T-helper 2 cell treated with Interferon-gamma antibody and Interleukin-4, amounts not matched to agents 5 μg/mL and 100 μg/mL, for 36 hours (primary cell): ENCODE measurements around the gene PLEKHA5.
"Not testable (repeated sequence)": the region's sequence is repeated elsewhere in the genome, so short reads cannot be mapped to it uniquely, and the experiment has no call there.

ENCODE experiments used
- DNase-seq: peaks from one replicate; pipeline ENCODE4 v3.0.0; 2021; ENCODE audit warnings: low spot score
- H3K27ac Mint-ChIP-seq: one replicate; pipeline ENCODE4 v1.8.0; 2021; ENCODE audit warnings: mild to moderate bottlenecking, mixed read lengths
- H3K27me3 Mint-ChIP-seq: one replicate; pipeline ENCODE4 v1.8.0; 2021; ENCODE audit warnings: low read depth, mixed read lengths
- H3K36me3 Mint-ChIP-seq: one replicate; pipeline ENCODE4 v1.8.0; 2021; ENCODE audit warnings: low read depth, mixed read lengths
- H3K4me1 Mint-ChIP-seq: one replicate; pipeline ENCODE4 v1.8.0; 2021; ENCODE audit warnings: low read depth, mixed read lengths
- H3K4me3 Mint-ChIP-seq: one replicate; pipeline ENCODE4 v1.8.0; 2022; ENCODE audit warnings: mild to moderate bottlenecking, moderate library complexity, mixed read lengths
- H3K9me3 Mint-ChIP-seq: one replicate; pipeline ENCODE4 v1.8.0; 2021; ENCODE audit warnings: mixed read lengths

The PLEKHA5 gene

DNA sequence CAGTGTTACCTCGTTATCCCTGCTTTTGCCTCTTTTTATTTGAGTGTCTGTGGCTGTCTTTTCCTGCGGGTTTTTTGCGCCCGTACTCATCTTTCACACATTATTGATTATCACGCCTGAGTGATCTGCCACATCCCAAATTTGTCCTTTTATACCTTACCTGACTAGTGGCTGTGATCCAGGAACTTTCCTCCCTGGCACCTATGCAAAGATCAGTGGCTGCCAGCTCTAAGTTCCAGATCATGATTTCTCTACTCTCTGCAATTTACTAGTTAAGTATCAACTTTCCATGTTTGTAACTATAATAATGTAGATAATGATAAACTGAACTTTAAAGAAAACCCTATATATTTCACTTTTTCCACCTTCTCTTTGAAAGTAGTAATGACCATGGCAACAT lies 36.9 kb downstream of the PLEKHA5 start:
- H3K4me3 Mint-ChIP-seq: no peak overlapping the region
- H3K4me1 Mint-ChIP-seq: no peaks in the 10 kb centered on the region
- no peaks in the 10 kb centered on the region for H3K9me3 Mint-ChIP-seq
- no peak overlapping the region for H3K27ac Mint-ChIP-seq
- H3K36me3 Mint-ChIP-seq: no peaks in the 10 kb centered on the region
- H3K27me3 Mint-ChIP-seq: peaks cover 2% of the 10 kb centered on the region
- no peak for DNase-seq

- Mint-ChIP-seq H3K4me3 (no peak overlapping the region), H3K27me3 (peaks cover 2% of the 10 kb centered on the region), H3K4me1 (no peaks in the 10 kb centered on the region), H3K36me3 (no peaks in the 10 kb centered on the region), H3K27ac (no peak overlapping the region), H3K9me3 (no peaks in the 10 kb centered on the region)
- no peak for DNase-seq
Observed at GRCh38 chr12:19166956-19167355, 37.4 kb downstream of the PLEKHA5 start.

- Mint-ChIP-seq H3K36me3 (no peaks in the 10 kb centered on the region), H3K4me1 (no peaks in the 10 kb centered on the region), H3K27me3 (peaks cover 2% of the 10 kb centered on the region), H3K4me3 (no peak overlapping the region), H3K9me3 (no peaks in the 10 kb centered on the region), H3K27ac (no peak overlapping the region)
- no peak for DNase-seq
Observed at GRCh38 chr12:19167708-19168107, 38.2 kb downstream of the PLEKHA5 start.

DNA sequence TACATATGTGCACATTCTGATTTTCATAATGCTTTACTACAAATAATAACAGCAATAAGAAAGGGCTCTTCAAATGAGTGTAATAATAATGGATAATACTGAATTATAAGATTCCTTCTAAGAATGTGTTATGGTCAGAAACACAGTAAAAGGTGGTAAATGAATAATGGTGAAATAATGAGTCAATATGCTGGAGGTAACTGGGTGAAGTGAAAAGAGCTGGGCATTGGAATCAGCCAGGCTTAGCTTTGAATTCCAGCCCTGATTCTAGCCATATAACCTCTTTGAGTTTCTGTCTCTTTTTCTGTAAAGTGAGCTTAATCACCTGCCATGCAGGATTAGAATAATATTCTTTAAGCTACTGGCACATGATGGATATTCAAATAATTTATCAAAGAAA lies 39.1 kb downstream of the PLEKHA5 start:
- no peaks in the 10 kb centered on the region for H3K4me1 Mint-ChIP-seq
- no peak overlapping the region for H3K4me3 Mint-ChIP-seq
- no peaks in the 10 kb centered on the region for H3K36me3 Mint-ChIP-seq
- H3K27ac Mint-ChIP-seq: no peak overlapping the region
- no peaks in the 10 kb centered on the region for H3K9me3 Mint-ChIP-seq
- DNase-seq: no peak
- H3K27me3 Mint-ChIP-seq: peaks cover 2% of the 10 kb centered on the region

DNA sequence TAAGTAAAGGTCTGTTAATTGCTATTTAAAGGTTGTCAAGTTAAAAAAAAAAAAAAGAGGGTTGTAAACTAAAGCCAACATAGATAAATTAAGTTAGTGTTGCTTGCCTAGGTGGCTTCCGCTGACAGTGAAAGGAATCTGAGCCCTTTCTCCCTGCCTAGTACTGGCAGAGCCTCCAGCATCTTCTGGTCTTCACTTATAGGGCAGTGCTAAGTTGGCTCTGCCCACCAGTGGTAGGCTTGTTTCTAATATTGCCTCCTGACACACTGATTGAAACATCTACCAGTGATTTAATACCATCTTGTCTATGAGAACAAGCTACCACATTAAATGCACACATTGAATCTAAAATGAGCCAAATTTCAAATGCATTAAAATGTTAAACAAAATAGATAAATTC lies 39.7 kb downstream of the PLEKHA5 start:
- Mint-ChIP-seq H3K27me3 (peaks cover 2% of the 10 kb centered on the region), H3K36me3 (no peaks in the 10 kb centered on the region), H3K27ac (no peak overlapping the region), H3K9me3 (no peaks in the 10 kb centered on the region), H3K4me1 (no peaks in the 10 kb centered on the region), H3K4me3 (no peak overlapping the region)
- no peak for DNase-seq

- H3K9me3 Mint-ChIP-seq, H3K4me3 Mint-ChIP-seq, H3K4me1 Mint-ChIP-seq, H3K27ac Mint-ChIP-seq, DNase-seq, H3K36me3 Mint-ChIP-seq, H3K27me3 Mint-ChIP-seq: not testable (repeated sequence)
Observed at GRCh38 chr12:19170286-19170685, 40.8 kb downstream of the PLEKHA5 start.

DNA sequence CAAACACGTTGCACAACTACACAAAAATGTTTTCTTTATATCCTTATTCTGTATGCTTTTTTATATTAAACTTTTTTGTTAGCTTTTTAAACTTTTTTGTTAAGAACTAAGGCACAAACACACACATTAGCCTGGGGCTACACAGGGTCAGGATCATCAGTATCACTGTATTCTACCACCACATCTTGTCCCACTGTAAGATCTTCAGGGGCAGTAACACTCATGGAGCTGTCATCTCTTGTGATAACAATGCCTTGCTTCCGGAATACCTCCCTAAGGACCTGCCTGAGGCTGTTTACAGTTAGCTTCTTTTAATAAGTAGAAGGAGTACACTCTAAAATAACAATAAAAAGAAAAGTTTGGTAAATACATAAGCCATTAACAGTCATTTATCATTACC lies 42.2 kb downstream of the PLEKHA5 start:
- Mint-ChIP-seq H3K27me3 (no peaks in the 10 kb centered on the region), H3K4me3 (no peak overlapping the region), H3K36me3 (no peaks in the 10 kb centered on the region), H3K4me1 (no peaks in the 10 kb centered on the region), H3K27ac (no peak overlapping the region), H3K9me3 (no peaks in the 10 kb centered on the region)
- DNase-seq: no peak

- H3K4me1 Mint-ChIP-seq: no peaks in the 10 kb centered on the region
- no peak for DNase-seq
- H3K27me3 Mint-ChIP-seq: peaks cover 2% of the 10 kb centered on the region
Observed at GRCh38 chr12:19177754-19178153, 48.2 kb downstream of the PLEKHA5 start.

GRCh38 chr12:19179986-19180385 lies 50.5 kb downstream of the PLEKHA5 start:
- no peak for DNase-seq
- H3K27me3 Mint-ChIP-seq: peaks cover 2% of the 10 kb centered on the region
- no peaks in the 10 kb centered on the region for H3K4me1 Mint-ChIP-seq
- no peaks in the 10 kb centered on the region for H3K36me3 Mint-ChIP-seq
- no peak overlapping the region for H3K4me3 Mint-ChIP-seq
- no peak overlapping the region for H3K27ac Mint-ChIP-seq
- no peaks in the 10 kb centered on the region for H3K9me3 Mint-ChIP-seq

More at GRCh38 chr12:19177754-19178153, 48.2 kb downstream of the PLEKHA5 start:
- Mint-ChIP-seq H3K36me3 (no peaks in the 10 kb centered on the region), H3K27ac (no peak overlapping the region), H3K4me3 (no peak overlapping the region), H3K9me3 (no peaks in the 10 kb centered on the region)

GRCh38 chr12:19181666-19182426 lies 52.3 kb downstream of the PLEKHA5 start:
- H3K4me3 Mint-ChIP-seq: no peak overlapping the region
- no peaks in the 10 kb centered on the region for H3K36me3 Mint-ChIP-seq
- no peaks in the 10 kb centered on the region for H3K9me3 Mint-ChIP-seq
- no peak overlapping the region for H3K27ac Mint-ChIP-seq
- DNase-seq: no peak
- H3K27me3 Mint-ChIP-seq: peaks cover 2% of the 10 kb centered on the region
- no peaks in the 10 kb centered on the region for H3K4me1 Mint-ChIP-seq

DNA sequence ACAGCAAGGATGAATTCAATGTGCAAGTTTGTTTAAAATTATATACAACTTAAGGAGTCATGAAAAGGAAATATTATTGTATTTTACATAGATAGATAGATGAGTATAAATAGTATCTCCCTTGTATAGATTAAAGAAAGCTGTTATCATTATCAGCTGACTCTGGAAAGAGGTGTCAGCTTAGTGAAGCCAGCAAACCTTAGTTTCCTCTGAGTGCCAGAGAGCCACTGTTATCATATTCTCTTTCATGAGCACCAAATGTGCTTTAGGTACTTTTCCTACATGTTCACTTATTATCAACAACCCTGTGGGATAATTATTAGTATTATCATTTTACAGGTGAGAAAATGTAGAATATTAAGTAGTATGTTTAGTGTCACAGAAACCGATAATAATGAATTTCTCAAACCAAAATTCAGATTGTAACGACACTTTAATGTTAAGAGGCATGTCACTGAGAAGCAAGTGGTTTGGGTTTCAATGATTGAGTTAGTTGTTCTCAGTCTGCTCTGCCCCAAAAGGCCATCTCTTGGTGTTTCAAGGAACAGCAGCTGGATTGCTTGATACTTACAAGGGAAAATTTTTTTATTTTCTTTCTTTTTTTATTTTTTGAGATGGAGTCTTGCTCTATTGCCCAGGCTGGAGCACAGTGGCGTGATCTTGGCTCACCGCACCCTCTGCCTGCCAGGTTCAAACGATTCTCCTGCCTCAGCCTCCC lies 53.7 kb downstream of the PLEKHA5 start:
- no peaks in the 10 kb centered on the region for H3K4me1 Mint-ChIP-seq
- H3K27me3 Mint-ChIP-seq: peaks cover 5% of the 10 kb centered on the region
- no peak for DNase-seq
- no peak overlapping the region for H3K27ac Mint-ChIP-seq
- no peaks in the 10 kb centered on the region for H3K36me3 Mint-ChIP-seq
- H3K9me3 Mint-ChIP-seq: no peaks in the 10 kb centered on the region
- H3K4me3 Mint-ChIP-seq: no peak overlapping the region

- no peaks in the 10 kb centered on the region for H3K4me1 Mint-ChIP-seq
- H3K4me3 Mint-ChIP-seq: no peak overlapping the region
- H3K36me3 Mint-ChIP-seq: no peaks in the 10 kb centered on the region
Observed at GRCh38 chr12:19185262-19185929, 55.9 kb downstream of the PLEKHA5 start.

GRCh38 chr12:19186722-19187661 lies 57.5 kb downstream of the PLEKHA5 start:
- DNase-seq: no peak
- Mint-ChIP-seq H3K4me1 (no peaks in the 10 kb centered on the region), H3K27me3 (peaks cover 3% of the 10 kb centered on the region), H3K27ac (no peak overlapping the region), H3K36me3 (no peaks in the 10 kb centered on the region), H3K9me3 (no peaks in the 10 kb centered on the region), H3K4me3 (no peak overlapping the region)

More at GRCh38 chr12:19185262-19185929, 55.9 kb downstream of the PLEKHA5 start:
- DNase-seq: no peak
- H3K9me3 Mint-ChIP-seq: no peaks in the 10 kb centered on the region
- no peak overlapping the region for H3K27ac Mint-ChIP-seq
- H3K27me3 Mint-ChIP-seq: peaks cover 3% of the 10 kb centered on the region
